ENCODE results near the gene ANLN.
A peak's percentile ranks its signal among the peaks of the same experiment; 100 is the strongest.

ANLN gene

GRCh38 chr7:36366005-36366717, 23.5 kb upstream of the ANLN start:
- peak overlapping the region; percentile 49 for H3K9ac ChIP-seq (ENCODE audit: low read length)

GRCh38 chr7:36366718-36367560, 22.7 kb upstream of the ANLN start:
- no peaks in the 10 kb centered on the region for H3K79me2 ChIP-seq (ENCODE audit: insufficient read depth, low read length)
- peak overlapping the region; percentile 64 for H3K4me2 ChIP-seq (ENCODE audit: low read depth, low read length, poor library complexity, severe bottlenecking)
- no peaks in the 10 kb centered on the region for H3K9me2 ChIP-seq (replicated peaks; ENCODE audit: insufficient read depth, low read length)
- peak overlapping the region; percentile 95 for H2AFZ ChIP-seq (ENCODE audit: low read depth, low read length, severe bottlenecking)
- TF ChIP-seq CTCF (IDR thresholded peaks at IDR 0.05; ENCODE audit: insufficient read depth, low read length, poor library complexity, severe bottlenecking) (peak; percentile 94), EZH2phosphoT487 (conservative IDR thresholded peaks at IDR 0.05; ENCODE audit: low read length) (peak; percentile 92; the same call in 1 of the 2 replicates)
- no peak overlapping the region for H3K27ac ChIP-seq (ENCODE audit: low read depth, low read length)
- H3K4me3 ChIP-seq (ENCODE audit: insufficient read depth, low read length, poor library complexity, severe bottlenecking): peak overlapping the region; percentile 59
- no peaks in the 10 kb centered on the region for H3F3A ChIP-seq (ENCODE audit: insufficient read depth)
- H4K20me1 ChIP-seq (ENCODE audit: low read depth, low read length): no peaks in the 10 kb centered on the region
- peak overlapping the region; percentile 49 for H3K9ac ChIP-seq (ENCODE audit: low read length)
- no peaks in the 10 kb centered on the region for H3K27me3 ChIP-seq (ENCODE audit: low read length)
- no peaks in the 10 kb centered on the region for H3K9me3 ChIP-seq (ENCODE audit: insufficient read depth, low read length)
- H3K36me3 ChIP-seq (ENCODE audit: low read length): no peaks in the 10 kb centered on the region

More at GRCh38 chr7:36366005-36366717, 23.5 kb upstream of the ANLN start:
- peak overlapping the region; percentile 95 for H2AFZ ChIP-seq (ENCODE audit: low read depth, low read length, severe bottlenecking)
- no peaks in the 10 kb centered on the region for H4K20me1 ChIP-seq (ENCODE audit: low read depth, low read length)
- no peaks in the 10 kb centered on the region for H3K9me2 ChIP-seq (replicated peaks; ENCODE audit: insufficient read depth, low read length)
- no peaks in the 10 kb centered on the region for H3K36me3 ChIP-seq (ENCODE audit: low read length)
- no peaks in the 10 kb centered on the region for H3K79me2 ChIP-seq (ENCODE audit: insufficient read depth, low read length)
- H3K27me3 ChIP-seq (ENCODE audit: low read length): no peaks in the 10 kb centered on the region
- peak overlapping the region; percentile 64 for H3K4me2 ChIP-seq (ENCODE audit: low read depth, low read length, poor library complexity, severe bottlenecking)
- TF ChIP-seq EZH2phosphoT487 (conservative IDR thresholded peaks at IDR 0.05; ENCODE audit: low read length): no peak
- no peak for TF ChIP-seq CTCF (IDR thresholded peaks at IDR 0.05; ENCODE audit: insufficient read depth, low read length, poor library complexity, severe bottlenecking)
- H3K4me3 ChIP-seq (ENCODE audit: insufficient read depth, low read length, poor library complexity, severe bottlenecking): peak overlapping the region; percentile 59
- H3K9me3 ChIP-seq (ENCODE audit: insufficient read depth, low read length): no peaks in the 10 kb centered on the region
- H3F3A ChIP-seq (ENCODE audit: insufficient read depth): no peaks in the 10 kb centered on the region
- no peak overlapping the region for H3K27ac ChIP-seq (ENCODE audit: low read depth, low read length)

GRCh38 chr7:36367561-36368077, 22.0 kb upstream of the ANLN start:
- Histone ChIP-seq H3K9me3 (ENCODE audit: insufficient read depth, low read length) (no peaks in the 10 kb centered on the region), H3K9me2 (replicated peaks; ENCODE audit: insufficient read depth, low read length) (no peaks in the 10 kb centered on the region), H3K4me3 (ENCODE audit: insufficient read depth, low read length, poor library complexity, severe bottlenecking) (peak overlapping the region; percentile 59), H3K4me2 (ENCODE audit: low read depth, low read length, poor library complexity, severe bottlenecking) (peak overlapping the region; percentile 64), H3K79me2 (ENCODE audit: insufficient read depth, low read length) (no peaks in the 10 kb centered on the region), H3K36me3 (ENCODE audit: low read length) (no peaks in the 10 kb centered on the region), H3K27me3 (ENCODE audit: low read length) (no peaks in the 10 kb centered on the region), H3F3A (ENCODE audit: insufficient read depth) (no peaks in the 10 kb centered on the region), H4K20me1 (ENCODE audit: low read depth, low read length) (no peaks in the 10 kb centered on the region), H3K9ac (ENCODE audit: low read length) (peak overlapping the region; percentile 49), H2AFZ (ENCODE audit: low read depth, low read length, severe bottlenecking) (peak overlapping the region; percentile 95), H3K27ac (ENCODE audit: low read depth, low read length) (no peak overlapping the region)
- TF ChIP-seq CTCF (IDR thresholded peaks at IDR 0.05; ENCODE audit: insufficient read depth, low read length, poor library complexity, severe bottlenecking) (no peak), EZH2phosphoT487 (conservative IDR thresholded peaks at IDR 0.05; ENCODE audit: low read length) (no peak)

Measured in SU-DHL-6 (cell line).